GM21786 (cell line): ENCODE results near the gene SLC20A1.

ENCODE experiments used
- ATAC-seq: cut with Tn5 transposase; IDR thresholded peaks from one replicate; pipeline ENCODE4 v1.9.1; 2021; ENCODE audit not compliant: unreplicated experiment

The SLC20A1 gene

DNA sequence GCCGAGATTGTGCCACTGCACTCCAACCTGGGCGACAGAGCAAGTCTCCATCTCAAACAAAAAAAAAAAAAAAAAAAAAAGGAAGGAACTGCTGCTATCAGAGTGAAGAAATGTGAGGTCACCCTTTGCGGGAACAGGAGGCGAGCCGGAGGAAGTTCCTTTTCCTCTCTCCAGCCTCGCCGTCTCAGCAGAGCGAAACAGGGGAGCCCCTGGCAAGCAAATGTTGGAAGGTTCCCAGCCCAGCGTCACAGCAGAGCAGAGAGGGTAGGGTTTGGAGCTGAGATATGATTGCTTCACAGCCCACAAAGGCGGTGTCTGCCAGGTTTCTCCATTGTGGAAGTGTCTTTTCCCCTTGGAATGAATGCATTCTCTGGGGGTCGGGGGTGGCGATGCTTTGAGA is 28.5 kb downstream of the SLC20A1 start:
- no peak for ATAC-seq

- no peak for ATAC-seq
Observed at GRCh38 chr2:112679484-112679883, 33.7 kb downstream of the SLC20A1 start.

- no peak for ATAC-seq
Observed at GRCh38 chr2:112680666-112681101, 34.9 kb downstream of the SLC20A1 start.

- no peak for ATAC-seq
Observed at GRCh38 chr2:112682101-112682500, 36.4 kb downstream of the SLC20A1 start.

- ATAC-seq, result no peak
Observed at GRCh38 chr2:112683550-112684414, 38.0 kb downstream of the SLC20A1 start.

DNA sequence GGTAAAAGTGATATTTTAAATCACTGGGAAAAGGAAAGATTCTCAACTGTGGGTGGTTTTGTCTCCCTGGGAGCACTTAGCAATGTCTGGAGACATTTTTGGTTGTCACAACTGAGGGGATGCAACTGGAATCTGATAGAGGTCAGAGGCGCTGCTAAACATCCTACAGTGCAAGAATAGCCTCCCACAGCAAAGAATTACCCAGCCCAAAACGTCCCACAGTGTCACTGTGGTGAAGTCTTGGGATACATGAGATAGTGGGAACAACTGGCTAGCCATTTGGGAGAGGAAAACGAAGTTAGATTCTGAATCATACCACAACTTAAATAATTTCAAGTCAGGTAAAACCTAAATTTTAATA is 38.7 kb downstream of the SLC20A1 start:
- ATAC-seq, result no peak

DNA sequence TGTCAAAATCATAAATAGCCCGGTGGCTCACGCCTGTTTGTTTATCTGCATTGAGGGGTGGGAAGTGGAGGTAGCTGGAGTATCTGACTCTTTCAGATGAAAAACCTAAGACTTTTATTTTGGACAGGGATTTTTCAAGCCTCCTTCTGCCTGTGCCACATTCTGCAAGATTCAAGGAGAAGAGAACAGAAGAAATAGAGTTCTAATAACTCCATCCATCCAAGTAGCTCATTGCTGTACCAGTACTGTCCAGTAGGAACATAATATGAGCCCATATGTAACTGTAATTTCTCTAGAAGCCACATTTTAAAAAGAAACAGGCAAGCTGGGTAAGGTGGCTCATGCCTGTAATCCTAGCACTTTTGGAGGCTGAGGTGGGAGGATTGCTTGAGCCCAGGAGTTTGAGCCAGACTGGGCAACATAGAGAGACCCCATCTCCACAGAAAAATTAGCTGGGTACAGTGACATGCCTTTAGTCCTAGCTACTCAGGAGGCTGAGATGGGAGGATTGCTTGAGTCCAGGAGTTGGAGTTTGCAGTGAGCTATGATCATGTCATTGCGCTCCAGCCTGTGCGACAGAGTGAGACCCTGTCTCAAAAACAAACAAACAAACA is 39.6 kb downstream of the SLC20A1 start:
- no peak for ATAC-seq

- no peak for ATAC-seq
Observed at GRCh38 chr2:112686348-112687217, 40.8 kb downstream of the SLC20A1 start.

DNA sequence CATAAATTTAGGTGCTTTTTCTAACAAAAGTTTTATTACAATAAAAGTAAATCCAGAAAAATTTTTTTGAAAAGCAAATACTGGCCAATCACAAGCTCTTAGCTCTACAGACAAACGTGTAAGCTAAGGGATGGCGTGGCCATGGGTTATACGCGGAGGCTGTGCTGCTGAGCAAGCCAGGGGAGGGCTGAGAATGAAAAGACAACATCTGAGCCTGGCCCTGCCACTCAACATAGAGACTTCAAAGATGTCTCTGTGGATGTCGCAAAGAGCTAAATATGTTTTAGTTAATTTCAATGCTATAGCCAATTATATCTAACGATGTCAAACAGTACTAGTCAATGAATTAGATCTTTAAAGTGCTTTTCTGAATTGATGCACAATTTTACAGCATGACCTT is 41.8 kb downstream of the SLC20A1 start:
- ATAC-seq, result no peak

DNA sequence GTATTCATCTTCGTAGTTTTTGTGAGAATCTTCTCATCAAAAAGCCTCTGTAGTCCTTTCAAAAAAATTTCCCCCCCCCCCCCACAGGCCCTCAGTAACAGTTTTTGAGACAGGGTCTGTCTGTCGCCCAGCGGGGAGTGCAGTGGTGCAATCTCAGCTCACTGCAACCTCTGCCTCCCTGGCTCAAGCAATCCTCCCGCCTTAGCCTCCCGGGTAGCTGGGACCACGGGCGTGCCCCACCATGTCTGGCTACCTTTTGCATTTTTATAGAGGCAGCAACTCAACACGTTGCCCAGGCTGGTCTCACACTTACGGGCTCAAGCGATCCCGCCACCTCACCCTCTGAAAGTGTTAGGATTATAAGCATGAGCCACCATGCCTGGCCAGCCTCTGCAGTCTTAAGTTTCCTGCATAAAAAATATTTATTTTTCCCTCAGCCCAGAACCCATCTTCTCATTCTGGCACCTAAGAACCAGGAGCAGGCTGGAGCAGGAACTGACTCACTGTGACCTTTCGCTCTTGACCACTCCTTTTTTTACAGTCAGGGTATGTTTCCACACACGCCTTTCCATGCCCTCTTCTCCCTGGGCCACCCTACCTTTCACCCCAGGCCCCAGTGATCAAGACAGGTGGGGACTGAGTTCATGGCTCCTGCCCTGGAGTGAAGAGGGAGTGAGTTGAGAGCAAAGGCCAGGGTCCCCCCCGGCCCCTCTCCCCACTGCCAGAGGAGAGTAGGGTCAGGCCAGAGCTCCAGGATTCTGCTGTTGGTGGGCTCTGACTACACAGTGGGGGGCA is 42.5 kb downstream of the SLC20A1 start:
- ATAC-seq, result no peak

DNA sequence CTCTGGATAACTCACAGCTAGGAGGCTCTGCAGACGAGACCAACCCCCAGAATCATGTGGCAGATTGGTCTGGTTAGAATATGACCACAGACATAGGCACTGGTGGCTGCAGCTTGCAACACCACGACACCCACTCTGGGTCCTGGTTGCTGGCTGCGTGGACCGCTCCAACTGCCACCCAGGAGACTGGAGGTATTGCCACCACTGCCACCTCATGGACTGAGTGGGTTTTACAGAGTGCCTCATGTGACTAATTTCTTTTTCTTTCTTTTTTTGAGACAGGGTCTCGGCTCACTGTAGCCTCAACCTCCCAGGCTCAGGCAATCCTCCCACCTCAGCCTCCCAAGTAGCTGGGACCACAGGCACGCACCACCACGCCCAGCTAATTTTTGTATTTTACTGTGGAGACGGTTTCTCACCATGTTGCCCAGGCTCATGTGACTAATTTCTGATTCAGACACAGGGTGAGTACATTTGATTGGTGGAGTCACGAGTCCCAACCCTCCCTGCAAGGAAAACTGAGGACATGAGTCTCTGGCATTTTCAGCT is 45.2 kb downstream of the SLC20A1 start:
- ATAC-seq, result no peak

GRCh38 chr2:112691881-112692281 is 46.1 kb downstream of the SLC20A1 start:
- no peak for ATAC-seq

DNA sequence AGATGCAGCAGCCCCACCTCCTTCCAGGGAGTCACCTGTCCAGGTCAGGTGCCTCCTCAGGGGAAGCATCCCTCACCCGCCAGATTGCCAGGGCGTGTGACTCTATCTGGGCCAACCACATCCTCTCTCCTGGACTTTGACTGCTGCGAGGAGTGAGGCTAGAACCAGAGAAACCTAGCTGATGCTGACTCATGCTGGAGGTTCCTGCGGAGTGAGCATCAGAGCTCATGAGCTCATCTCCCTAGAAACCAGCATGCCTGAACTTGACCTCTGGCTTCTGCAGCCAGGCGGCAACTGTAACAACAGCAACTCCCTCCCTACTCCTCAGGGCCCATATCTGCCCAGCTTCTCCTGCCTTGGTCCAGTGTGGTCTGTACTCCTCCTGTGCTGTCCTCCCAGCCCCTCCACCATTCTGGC is 46.8 kb downstream of the SLC20A1 start:
- peak; percentile 86 for ATAC-seq

GRCh38 chr2:112692918-112693317 is 47.2 kb downstream of the SLC20A1 start:
- no peak for ATAC-seq

DNA sequence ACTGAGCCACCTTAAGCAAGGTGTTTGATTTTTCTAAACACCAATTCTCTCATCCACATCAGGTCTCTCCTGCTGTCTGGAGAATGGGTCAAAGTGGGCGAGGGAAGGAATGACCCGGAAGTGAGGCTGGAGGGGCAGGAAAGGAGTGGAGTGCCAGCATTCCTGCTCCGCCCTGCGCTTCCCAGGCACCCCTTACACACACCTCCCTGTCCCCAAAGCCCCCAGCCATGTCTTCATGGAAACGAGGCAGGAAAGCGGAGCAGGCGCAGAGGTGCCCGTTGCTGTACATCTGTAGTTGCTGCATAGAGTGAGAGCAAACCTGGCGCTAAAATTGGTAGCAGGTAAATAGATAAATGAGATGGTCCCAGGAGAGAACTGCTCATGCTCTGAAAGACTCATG is 47.9 kb downstream of the SLC20A1 start:
- ATAC-seq, result no peak

DNA sequence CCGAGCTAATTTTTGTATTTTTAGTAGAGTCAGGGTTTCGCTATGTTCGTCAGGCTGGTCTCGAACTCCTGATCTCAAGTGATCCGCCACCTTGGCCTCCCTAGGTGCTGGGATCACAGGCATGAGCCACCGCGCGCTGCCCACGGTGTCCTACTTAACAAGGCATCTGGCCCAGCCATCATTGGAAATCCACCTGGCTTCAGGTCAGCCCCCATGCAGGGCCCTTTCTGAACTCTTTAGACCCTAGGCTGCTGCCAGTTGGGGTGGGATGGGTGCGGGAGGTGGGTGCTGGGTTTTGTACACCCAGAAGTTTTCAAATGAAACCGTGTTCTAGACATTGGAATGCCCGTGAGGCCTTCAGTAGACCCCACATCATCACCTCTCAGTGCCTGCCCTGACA is 48.4 kb downstream of the SLC20A1 start:
- ATAC-seq, result no peak

GRCh38 chr2:112698834-112699515 is 53.2 kb downstream of the SLC20A1 start:
- ATAC-seq, result no peak

GRCh38 chr2:112699984-112700667 is 54.4 kb downstream of the SLC20A1 start:
- no peak for ATAC-seq

DNA sequence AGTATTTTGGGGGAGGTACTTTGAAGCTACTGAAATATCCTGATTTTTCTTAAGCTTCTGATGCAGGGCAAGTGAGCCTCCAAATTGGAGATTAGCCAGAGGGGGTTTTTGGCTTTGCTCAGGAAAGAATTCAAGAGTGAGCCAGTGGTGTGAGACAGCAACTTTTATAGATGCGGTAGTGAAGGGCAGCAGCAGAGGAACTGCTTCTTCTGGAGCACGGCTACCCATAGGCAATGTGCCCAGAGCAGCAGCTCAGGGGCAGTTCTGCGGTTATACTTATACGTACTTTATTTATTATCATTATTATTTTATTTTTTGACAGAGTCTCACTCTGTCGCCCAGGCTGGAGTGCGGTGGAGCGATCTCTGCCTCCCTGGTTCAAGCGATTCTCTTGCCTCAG is 55.3 kb downstream of the SLC20A1 start:
- no peak for ATAC-seq
